ENCODE measurements around the gene CHPT1.

DNA sequence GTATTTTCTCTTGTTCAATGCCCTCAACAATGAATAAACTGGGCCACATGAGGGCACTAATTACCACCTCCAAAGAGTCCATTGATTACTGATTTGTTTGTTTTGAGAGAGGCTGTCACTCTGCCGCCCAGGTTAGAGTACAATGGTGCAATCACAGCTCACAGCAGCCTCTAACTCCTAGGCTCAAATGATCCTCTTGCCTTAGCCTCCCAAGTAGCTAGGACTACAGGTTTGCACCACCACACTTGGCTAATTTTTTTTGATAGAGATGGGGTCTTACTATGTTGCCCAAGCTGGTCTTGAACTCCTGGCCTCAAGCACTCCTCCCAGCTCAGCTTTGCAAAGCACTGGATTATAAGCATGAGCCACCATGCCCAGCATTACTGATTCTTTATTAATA lies 70.1 kb downstream of the CHPT1 start:
- TF ChIP-seq, protein P1, sequence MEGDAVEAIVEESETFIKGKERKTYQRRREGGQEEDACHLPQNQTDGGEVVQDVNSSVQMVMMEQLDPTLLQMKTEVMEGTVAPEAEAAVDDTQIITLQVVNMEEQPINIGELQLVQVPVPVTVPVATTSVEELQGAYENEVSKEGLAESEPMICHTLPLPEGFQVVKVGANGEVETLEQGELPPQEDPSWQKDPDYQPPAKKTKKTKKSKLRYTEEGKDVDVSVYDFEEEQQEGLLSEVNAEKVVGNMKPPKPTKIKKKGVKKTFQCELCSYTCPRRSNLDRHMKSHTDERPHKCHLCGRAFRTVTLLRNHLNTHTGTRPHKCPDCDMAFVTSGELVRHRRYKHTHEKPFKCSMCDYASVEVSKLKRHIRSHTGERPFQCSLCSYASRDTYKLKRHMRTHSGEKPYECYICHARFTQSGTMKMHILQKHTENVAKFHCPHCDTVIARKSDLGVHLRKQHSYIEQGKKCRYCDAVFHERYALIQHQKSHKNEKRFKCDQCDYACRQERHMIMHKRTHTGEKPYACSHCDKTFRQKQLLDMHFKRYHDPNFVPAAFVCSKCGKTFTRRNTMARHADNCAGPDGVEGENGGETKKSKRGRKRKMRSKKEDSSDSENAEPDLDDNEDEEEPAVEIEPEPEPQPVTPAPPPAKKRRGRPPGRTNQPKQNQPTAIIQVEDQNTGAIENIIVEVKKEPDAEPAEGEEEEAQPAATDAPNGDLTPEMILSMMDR (IDR thresholded peaks at IDR 0.05): no peak
- no peak for TF ChIP-seq POLR2A (IDR thresholded peaks at IDR 0.05)
